ENCODE results near the gene KIAA1191. TPM values are rescaled to one million over a fixed set of nuclear protein-coding genes. Genes with fewer than 3 reads are reported as not detected.

The KIAA1191 gene
- total and polyA plus RNA-seq, 9 of the 15 experiments (the other 6 are each of a cell fraction or from before 2014, with no cell fraction given) = 31.0 to 80.2 (median 45.7) TPM

DNA sequence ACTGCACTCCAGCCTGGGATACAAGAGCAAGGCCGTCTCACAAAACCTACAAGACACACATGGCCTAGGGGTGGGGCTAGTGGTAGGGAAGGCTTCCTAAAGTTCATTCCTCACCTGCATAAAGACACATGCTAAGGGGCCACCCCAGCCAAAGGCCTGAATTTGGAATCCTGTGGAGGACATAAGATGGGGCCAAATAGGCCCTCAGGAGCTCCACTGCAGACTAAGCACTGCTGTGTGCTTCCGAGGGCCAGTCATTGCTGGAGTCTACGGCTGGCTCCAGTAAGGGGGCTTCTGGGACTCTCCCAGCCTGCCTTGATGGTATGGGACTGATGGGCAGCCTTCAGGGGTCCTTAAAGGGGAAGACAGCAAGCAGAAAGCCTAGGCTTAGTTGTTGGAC, 21.2 kb upstream of the KIAA1191 start:
- WGBS (ENCODE audit: insufficient coverage, low coverage, missing lambda C conversion rate) = 77% methylated on average over 3 of the region's 3 CpGs
- Histone ChIP-seq H3K27ac (ENCODE audit: extremely low read depth, low read depth, low read length) (no peak overlapping the region), H3K9ac (ENCODE audit: insufficient read depth in 1 of 2, low read depth in 2 of 2, low read length in 2 of 2) (no peak overlapping the region), H2AFZ (ENCODE audit: low read depth, low read length) (no peak overlapping the region), H4K20me1 (replicated peaks; ENCODE audit: control insufficient read depth, insufficient read depth, low read length) (no peaks in the 10 kb centered on the region; the same call in 1 of the 2 replicates), H3K27me3 (ENCODE audit: control insufficient read depth in 2 of 2, insufficient read depth in 2 of 2, low read length in 2 of 2) (no peaks in the 10 kb centered on the region), H3K36me3 (ENCODE audit: control insufficient read depth, insufficient read depth, low read length) (peaks cover 78% of the 10 kb centered on the region), H3K4me2 (ENCODE audit: insufficient read depth, low read length) (no peak overlapping the region), H3K4me1 (replicated peaks in 1 of 2; ENCODE audit: control insufficient read depth in 2 of 2, insufficient read depth in 2 of 2, low read length in 2 of 2) (peaks cover 4 to 6% of the 10 kb centered on the region in 2 experiments; a peak in 3 of 5 replicates), H3K9me3 (replicated peaks; ENCODE audit: control insufficient read depth, insufficient read depth, low read depth, low read length) (no peaks in the 10 kb centered on the region), H3K9me1 (ENCODE audit: control insufficient read depth, insufficient read depth, low read length) (no peaks in the 10 kb centered on the region), H3K79me2 (ENCODE audit: control insufficient read depth, insufficient read depth, low read length) (peaks cover 30% of the 10 kb centered on the region), H3K4me3 (no peak overlapping the region)
- intact Hi-C loops (cut with micrococcal nuclease) (no loop called here), in situ Hi-C loops (cut with MboI) (no loop called here)
- DNase-seq (ENCODE audit: extremely low read depth in 1 of 4, low spot score in 3 of 4) (no peak), FAIRE-seq (no peak), ATAC-seq (no peak; the same call in 2 of the 3 replicates)
- BruUV-seq (replicated peaks) = no TSS peak
- ChIA-PET CTCF (ENCODE audit: low intra/inter-chr PET ratio) (no interaction called here), POLR2A (interaction anchor here (0.8 kb wide), 1 partner anchor 10 kb away, joined by 3 read pairs; no protein-coding TSS in a partner anchor)
- TF ChIP-seq NFE2L1 (tag; IDR thresholded peaks at IDR 0.05; ENCODE audit: borderline replicate concordance, low read depth) = no peak
- TF ChIP-seq, protein P1, sequence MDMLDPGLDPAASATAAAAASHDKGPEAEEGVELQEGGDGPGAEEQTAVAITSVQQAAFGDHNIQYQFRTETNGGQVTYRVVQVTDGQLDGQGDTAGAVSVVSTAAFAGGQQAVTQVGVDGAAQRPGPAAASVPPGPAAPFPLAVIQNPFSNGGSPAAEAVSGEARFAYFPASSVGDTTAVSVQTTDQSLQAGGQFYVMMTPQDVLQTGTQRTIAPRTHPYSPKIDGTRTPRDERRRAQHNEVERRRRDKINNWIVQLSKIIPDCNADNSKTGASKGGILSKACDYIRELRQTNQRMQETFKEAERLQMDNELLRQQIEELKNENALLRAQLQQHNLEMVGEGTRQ (CRISPR knock-in tag; IDR thresholded peaks at IDR 0.05) = no peak
- TF ChIP-seq, protein P2, sequence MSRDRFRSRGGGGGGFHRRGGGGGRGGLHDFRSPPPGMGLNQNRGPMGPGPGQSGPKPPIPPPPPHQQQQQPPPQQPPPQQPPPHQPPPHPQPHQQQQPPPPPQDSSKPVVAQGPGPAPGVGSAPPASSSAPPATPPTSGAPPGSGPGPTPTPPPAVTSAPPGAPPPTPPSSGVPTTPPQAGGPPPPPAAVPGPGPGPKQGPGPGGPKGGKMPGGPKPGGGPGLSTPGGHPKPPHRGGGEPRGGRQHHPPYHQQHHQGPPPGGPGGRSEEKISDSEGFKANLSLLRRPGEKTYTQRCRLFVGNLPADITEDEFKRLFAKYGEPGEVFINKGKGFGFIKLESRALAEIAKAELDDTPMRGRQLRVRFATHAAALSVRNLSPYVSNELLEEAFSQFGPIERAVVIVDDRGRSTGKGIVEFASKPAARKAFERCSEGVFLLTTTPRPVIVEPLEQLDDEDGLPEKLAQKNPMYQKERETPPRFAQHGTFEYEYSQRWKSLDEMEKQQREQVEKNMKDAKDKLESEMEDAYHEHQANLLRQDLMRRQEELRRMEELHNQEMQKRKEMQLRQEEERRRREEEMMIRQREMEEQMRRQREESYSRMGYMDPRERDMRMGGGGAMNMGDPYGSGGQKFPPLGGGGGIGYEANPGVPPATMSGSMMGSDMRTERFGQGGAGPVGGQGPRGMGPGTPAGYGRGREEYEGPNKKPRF (IDR thresholded peaks at IDR 0.05; ENCODE audit: low read depth, low read length) = no peak
- no peak for TF ChIP-seq GABPB2 (CRISPR knock-in tag; conservative IDR thresholded peaks at IDR 0.05)
